ENCODE data around the gene EIF3A. TPM values are rescaled to one million over a fixed set of nuclear protein-coding genes. Genes with fewer than 3 reads are reported as not detected.

Gene EIF3A
- total and polyA plus RNA-seq, 2 of the 8 experiments (the other 6 are each of a cell fraction or from before 2014, with no cell fraction given) = 26.8 to 209 TPM

DNA sequence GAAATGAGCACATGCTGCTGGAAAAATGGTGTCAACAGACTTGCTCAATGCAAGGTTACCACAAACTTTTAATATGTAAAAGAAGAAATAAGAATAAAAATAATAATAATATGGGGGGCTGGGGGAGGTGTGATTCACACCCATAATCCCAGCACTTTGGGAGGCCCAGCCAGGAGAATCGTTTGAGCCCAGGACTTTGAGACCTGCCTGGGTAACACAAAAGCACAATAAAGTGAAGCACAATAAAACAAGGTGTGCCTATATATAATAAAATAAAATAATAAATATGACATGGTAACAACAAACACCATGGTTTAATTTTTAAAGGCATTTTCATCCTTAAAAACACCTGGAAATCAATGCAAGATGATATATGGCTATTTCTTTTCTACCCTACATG, 25.1 kb downstream of the EIF3A start:
- peaks cover 47 to 100% (median 86%) of the 10 kb centered on the region in 4 experiments for H3K36me3 ChIP-seq (ENCODE audit: control insufficient read depth in 2 of 4, insufficient read depth in 4 of 4, low read length in 3 of 4)
- H2BK5ac ChIP-seq (ENCODE audit: low read depth, low read length) = no peak overlapping the region
- peaks cover 7 to 9% of the 10 kb centered on the region in 2 experiments for H4K20me1 ChIP-seq (replicated peaks in 1 of 2; ENCODE audit: control insufficient read depth in 1 of 2, insufficient read depth in 2 of 2, low read length in 2 of 2)
- H2BK15ac ChIP-seq (ENCODE audit: low read length) = no peak overlapping the region
- no peaks in the 10 kb centered on the region for H3K27me3 ChIP-seq (replicated peaks in 1 of 4; ENCODE audit: control insufficient read depth in 3 of 4, extremely low read depth in 1 of 4, insufficient read depth in 3 of 4, low read length in 3 of 4)
- H3K4me3 ChIP-seq (ENCODE audit: extremely low read depth in 1 of 4, insufficient read depth in 2 of 4, low read depth in 3 of 4, low read length in 4 of 4) = no peak overlapping the region
- no peak overlapping the region for H3K27ac ChIP-seq (ENCODE audit: low read depth, low read length)
- no peak for TF ChIP-seq KDM1A (IDR thresholded peaks at IDR 0.05; ENCODE audit: borderline replicate concordance, low read length)
- no peak for TF ChIP-seq EGR1 (IDR thresholded peaks at IDR 0.05; ENCODE audit: borderline replicate concordance, low read depth, low read length)
- no peak overlapping the region for H3K4ac ChIP-seq (replicated peaks; ENCODE audit: insufficient read length, low read depth, low read length)
- H3K18ac ChIP-seq (ENCODE audit: extremely low read depth, low read length) = no peak overlapping the region
- no peak overlapping the region for H3K23ac ChIP-seq (ENCODE audit: insufficient read length)
- no peak overlapping the region for H2BK20ac ChIP-seq (ENCODE audit: low read length)
- H3K14ac ChIP-seq (ENCODE audit: insufficient read length) = no peak overlapping the region
- H3K4me1 ChIP-seq (replicated peaks in 1 of 4; ENCODE audit: control insufficient read depth in 3 of 4, insufficient read depth in 4 of 4, low read length in 3 of 4) = no peaks in the 10 kb centered on the region
- no peak overlapping the region for H3K4me2 ChIP-seq (ENCODE audit: insufficient read depth in 1 of 2, low read depth in 2 of 2, low read length in 2 of 2)
- H2BK120ac ChIP-seq (replicated peaks; ENCODE audit: low read depth, low read length) = no peak overlapping the region
- no peak overlapping the region for H2AFZ ChIP-seq (ENCODE audit: low read length)
- H3K56ac ChIP-seq (replicated peaks; ENCODE audit: insufficient read length, low read depth, low read length) = no peak overlapping the region
- peaks cover 6% of the 10 kb centered on the region; the same call in 1 of the 2 replicates for H3K79me1 ChIP-seq (ENCODE audit: low read depth, low read length)
- WGBS, 2 experiments (ENCODE audit: extremely low coverage in 1 of 2, insufficient coverage in 1 of 2, insufficient read length in 1 of 2, insufficient replicate concordance in 2 of 2, low coverage in 1 of 2, low lambda C conversion rate in 2 of 2, missing lambda C conversion rate in 1 of 2) = 96% methylated on average over 1 of the region's 1 CpG; no CpG with 5 or more reads in 1 of the 2 experiments
- no peaks in the 10 kb centered on the region for H3K9me3 ChIP-seq (ENCODE audit: insufficient read depth in 2 of 2, low read depth in 1 of 2, low read length in 1 of 2)
- no peak overlapping the region for H4K5ac ChIP-seq (ENCODE audit: insufficient read length, low read depth, low read length)
- no peak for FAIRE-seq
- no peaks in the 10 kb centered on the region for H3K23me2 ChIP-seq (ENCODE audit: low read depth, low read length)
- no peak overlapping the region for H3K9ac ChIP-seq (replicated peaks in 1 of 4; ENCODE audit: extremely low read depth in 1 of 4, low read depth in 3 of 4, low read length in 3 of 4)
- no peak for DNase-seq (ENCODE audit: low read depth in 1 of 2, low spot score in 2 of 2)
- no peak overlapping the region for H2AK5ac ChIP-seq (ENCODE audit: low read depth, low read length)
- H2BK12ac ChIP-seq (ENCODE audit: low read depth, low read length) = no peak overlapping the region
- H3K79me2 ChIP-seq (ENCODE audit: control insufficient read depth in 1 of 2, insufficient read depth in 2 of 2, low read length in 2 of 2) = peaks cover 0 to 81% of the 10 kb centered on the region in 2 experiments; a peak in 3 of 4 replicates
- CTCF ChIA-PET (ENCODE audit: partially characterized antibody) = no interaction called here
- H4K91ac ChIP-seq (replicated peaks; ENCODE audit: insufficient read length, low read length) = no peak overlapping the region
- H4K8ac ChIP-seq (ENCODE audit: extremely low read depth, insufficient read depth, low read length) = no peak overlapping the region; the same call in 1 of the 2 replicates
- POLR2A ChIA-PET (ENCODE audit: partially characterized antibody) = no interaction called here
